Lower leg skin (tissue), 4 donors: ENCODE results near the gene GTPBP8. TPM values are rescaled to one million over a fixed set of nuclear protein-coding genes. Genes with fewer than 3 reads are reported as not detected.
"Not testable (repeated sequence)": the region's sequence is repeated elsewhere in the genome, so short reads cannot be mapped to it uniquely, and the experiment has no call there.

Experiments
- DNase-seq, 2 donors: peaks; one replicate each; pipeline ENCODE4 v3.0.0-alpha.2; 2019; ENCODE audit warnings: low spot score in 2 of 2
- H3K4me3 ChIP-seq: fragments of 200-600 bp; sonication (generic); 2 replicates; pipeline ENCODE4 v1.5.1; 2017; ENCODE audit warnings: mild to moderate bottlenecking, low read depth; ENCODE audit not compliant: poor library complexity, severe bottlenecking
- CTCF ChIP-seq, 3 donors: fragments of 450-650 bp; IDR thresholded peaks; one replicate each; pipeline ENCODE4 v1.5.1; 2016; ENCODE audit warnings: antibody characterized with exemption in 3 of 3, mild to moderate bottlenecking in 3 of 3, moderate library complexity in 2 of 3
- POLR2A ChIP-seq, 2 donors: fragments of 450-650 bp; IDR thresholded peaks; one replicate each; pipeline ENCODE4 v1.6.1; 2016 to 2017; ENCODE audit warnings: antibody characterized with exemption in 2 of 2, mild to moderate bottlenecking in 1 of 2, moderate library complexity in 1 of 2
- WGBS, 2 donors: methylation state at CpG; one replicate each; pipeline ENCODE4 v1.1.5; 2018; 5-methylcytosine and 5-hydroxymethylcytosine counted together
- intact Hi-C: fragments of 100-400 bp; cut with DNase I; formaldehyde crosslinking; loops from one replicate; pipeline ENCODE4 v1.15.0; 2023; ENCODE audit warnings: low total_unique reads
- total RNA-seq, 4 donors: library from RNA; depleted of rRNA; stranded (reverse); fragments of >200 nt; gene quantifications; one replicate each; pipeline ENCODE4 v1.1.0, GENCODE V29; 2016

GTPBP8 gene
- total RNA-seq, 4 donors from 2014 or later, result 11.8 to 32.7 (median 19.8) TPM

GRCh38 chr3:113038328-113038727 lies 47.5 kb downstream of the GTPBP8 start:
- no peak for TF ChIP-seq CTCF (IDR thresholded peaks at IDR 0.05)
- no peak for TF ChIP-seq POLR2A (IDR thresholded peaks at IDR 0.05)
- intact Hi-C loops, result no loop called here

GRCh38 chr3:113039546-113039945 lies 48.8 kb downstream of the GTPBP8 start:
- intact Hi-C loops, result no loop called here
- 90 to 92% methylated on average over 5 of the region's 5 CpGs for WGBS, 2 donors
- no peak for TF ChIP-seq POLR2A (IDR thresholded peaks at IDR 0.05)
- TF ChIP-seq CTCF (IDR thresholded peaks at IDR 0.05), result no peak
- no peak overlapping the region for H3K4me3 ChIP-seq
- DNase-seq, result no peak

More at GRCh38 chr3:113038328-113038727, 47.5 kb downstream of the GTPBP8 start:
- DNase-seq, result no peak
- H3K4me3 ChIP-seq, result no peak overlapping the region
- 88 to 90% methylated on average over 2 of the region's 2 CpGs for WGBS, 2 donors

- 80 to 81% methylated on average over 4 of the region's 4 CpGs for WGBS, 2 donors
- intact Hi-C loops, result no loop called here
- DNase-seq, result no peak
- TF ChIP-seq CTCF (IDR thresholded peaks at IDR 0.05), result no peak
- no peak for TF ChIP-seq POLR2A (IDR thresholded peaks at IDR 0.05)
- H3K4me3 ChIP-seq, result no peak overlapping the region
Observed at GRCh38 chr3:113040231-113040630, 49.4 kb downstream of the GTPBP8 start.

GRCh38 chr3:113043686-113044085 lies 52.9 kb downstream of the GTPBP8 start:
- 75 to 88% methylated on average over 2 of the region's 2 CpGs for WGBS, 2 donors
- intact Hi-C loops, result no loop called here
- TF ChIP-seq POLR2A (IDR thresholded peaks at IDR 0.05) (no peak), CTCF (IDR thresholded peaks at IDR 0.05) (no peak)
- DNase-seq, result no peak
- H3K4me3 ChIP-seq, result no peak overlapping the region

GRCh38 chr3:113046186-113046965 lies 55.6 kb downstream of the GTPBP8 start:
- 85 to 100% methylated on average over 5 to 8 of the region's 55 CpGs for WGBS, 2 donors
- DNase-seq, result not testable (repeated sequence)

GRCh38 chr3:113051302-113051711 lies 60.5 kb downstream of the GTPBP8 start:
- intact Hi-C loops, result loop anchor here (5.0 kb wide), 1 partner anchor 236 kb away; no protein-coding TSS in a partner anchor
- WGBS, 2 donors, result 1 to 2% methylated on average over 12 of the region's 12 CpGs
- no peak for TF ChIP-seq POLR2A (IDR thresholded peaks at IDR 0.05)
- TF ChIP-seq CTCF (IDR thresholded peaks at IDR 0.05), result peak in 1 of 3 donors; percentile 98
- peak; percentile 93 to 97 for DNase-seq
- no peak overlapping the region for H3K4me3 ChIP-seq

More at GRCh38 chr3:113046186-113046965, 55.6 kb downstream of the GTPBP8 start:
- intact Hi-C loops, H3K4me3 ChIP-seq: not testable (repeated sequence)

Other genes with a start within 250 kb of the GTPBP8 start
- gene CD200R1L, start 144.1 kb upstream of the GTPBP8 start, total RNA-seq, result not detected
- gene CD200R1, start 15.9 kb upstream of the GTPBP8 start, total RNA-seq, result 1 to 10 TPM in 3 of 4 donors, not detected in 1; 1.1 to 5.9 (median 1.8) TPM
- gene BOC, start 220.6 kb downstream of the GTPBP8 start, total RNA-seq, result 10 to 100 TPM; 61.3 to 75.3 (median 68.0) TPM